OCI-LY7 (cell line): ENCODE measurements around the gene DZANK1.

Experiments used
- CTCF ChIP-seq: fragments of 200-600 bp; sonication (generic); conservative IDR thresholded peaks from 2 replicates; pipeline ENCODE4 v1.5.1; 2014; ENCODE audit warnings: mild to moderate bottlenecking, antibody characterized with exemption, low read length, moderate library complexity, mixed read lengths
- EZH2phosphoT487 ChIP-seq: fragments of 200-600 bp; sonication (generic); IDR thresholded peaks from 2 replicates; pipeline ENCODE4 v1.6.1; 2018; ENCODE audit warnings: low read depth, borderline replicate concordance, mild to moderate bottlenecking, mixed run types, antibody characterized with exemption, low read length, moderate library complexity, mixed read lengths

- no peak for TF ChIP-seq CTCF
- TF ChIP-seq EZH2phosphoT487 = no peak
These were observed 52.7 kb downstream of the DZANK1 start for GRCh38 chr20:18414140-18414539.
